T1000 (cell line): ENCODE results near the gene CHSY1.

ENCODE experiments used
- DNase-seq: peaks from one replicate; lab custom pipeline; 2025; ENCODE audit warnings: mixed read lengths; lab: John Stamatoyannopoulos, UW

Gene CHSY1

GRCh38 chr15:101171954-101172353 is 79.9 kb downstream of the CHSY1 start:
- no peak for DNase-seq

GRCh38 chr15:101170568-101171350 is 81.1 kb downstream of the CHSY1 start:
- DNase-seq: no peak

DNA sequence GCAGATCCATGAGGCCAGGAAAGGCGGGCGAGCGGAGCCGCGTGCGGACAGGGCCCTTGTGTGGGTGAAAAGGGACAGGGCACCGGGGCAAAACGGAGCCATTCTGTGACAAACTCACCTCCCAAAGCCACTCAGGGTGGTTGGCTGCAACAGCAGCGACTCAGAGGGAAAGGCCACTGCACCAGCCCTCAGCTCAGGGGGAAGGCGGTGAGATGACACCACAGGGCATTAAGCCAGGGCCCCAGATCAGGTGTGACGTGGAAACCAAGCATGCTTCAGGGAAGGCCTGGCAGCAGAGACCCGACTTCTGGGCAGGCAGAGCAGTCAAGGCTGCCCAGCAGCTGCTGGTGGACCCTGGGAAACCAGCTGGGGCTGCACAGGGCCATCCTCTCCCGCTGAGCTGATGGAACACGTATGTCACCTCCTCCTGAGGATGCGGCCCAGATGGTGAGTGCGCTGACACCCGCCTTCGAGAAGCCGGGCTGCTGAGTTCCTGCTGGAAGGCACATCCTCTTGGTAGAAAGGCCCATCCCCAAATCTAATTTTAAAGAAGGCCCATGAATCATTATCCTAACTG is 82.3 kb downstream of the CHSY1 start:
- peak; percentile 18 for DNase-seq

DNA sequence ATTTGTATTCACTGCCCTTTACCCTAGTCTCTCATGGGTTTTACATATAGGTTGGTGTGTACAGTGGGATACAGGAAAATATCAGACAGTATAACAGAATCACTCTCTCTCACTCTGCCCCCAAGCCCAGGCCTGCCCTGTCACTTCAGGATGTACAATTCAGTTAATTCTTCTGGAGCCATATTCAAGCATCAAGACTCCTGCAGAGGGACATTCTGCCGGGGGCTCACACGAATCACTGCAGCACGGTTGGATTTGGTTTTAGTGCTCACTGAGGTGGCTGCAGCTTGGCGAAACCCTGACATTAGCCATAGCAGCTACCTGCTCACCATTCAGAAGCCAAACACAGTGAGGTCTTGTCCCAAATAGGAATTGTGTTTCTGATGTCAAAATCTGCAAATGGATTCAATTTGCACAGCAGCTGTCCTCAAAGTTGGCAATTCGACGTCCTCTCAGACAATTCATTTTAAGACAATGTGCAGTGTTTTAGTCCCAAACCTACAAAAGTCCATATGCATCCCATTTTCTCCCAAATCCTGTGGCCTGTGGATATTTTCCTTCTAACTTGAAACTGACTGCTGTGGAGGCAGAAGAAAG is 82.9 kb downstream of the CHSY1 start:
- no peak for DNase-seq

DNA sequence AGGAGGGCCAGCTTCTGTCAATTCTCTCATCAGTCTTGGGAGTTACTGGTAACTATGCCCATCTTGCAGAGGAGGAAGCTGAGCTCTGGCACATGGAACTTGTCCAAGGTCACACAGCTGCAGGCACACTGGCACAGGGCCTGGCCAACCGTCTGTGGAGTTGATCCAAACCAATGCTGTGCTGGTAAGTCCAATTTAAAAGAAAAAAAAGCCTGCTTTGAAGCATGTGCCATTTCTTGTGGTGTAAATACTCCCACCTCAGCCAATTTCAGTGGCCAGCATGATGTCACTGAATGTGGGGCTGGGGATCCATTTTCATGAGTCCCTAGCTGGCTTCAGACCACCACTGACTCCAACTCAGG is 83.4 kb downstream of the CHSY1 start:
- no peak for DNase-seq

GRCh38 chr15:101167753-101168462 is 83.9 kb downstream of the CHSY1 start:
- DNase-seq: peak; percentile 72

GRCh38 chr15:101167411-101167752 is 84.5 kb downstream of the CHSY1 start:
- no peak for DNase-seq

- DNase-seq: no peak
Measured at GRCh38 chr15:101165905-101166471, 85.9 kb downstream of the CHSY1 start.

DNA sequence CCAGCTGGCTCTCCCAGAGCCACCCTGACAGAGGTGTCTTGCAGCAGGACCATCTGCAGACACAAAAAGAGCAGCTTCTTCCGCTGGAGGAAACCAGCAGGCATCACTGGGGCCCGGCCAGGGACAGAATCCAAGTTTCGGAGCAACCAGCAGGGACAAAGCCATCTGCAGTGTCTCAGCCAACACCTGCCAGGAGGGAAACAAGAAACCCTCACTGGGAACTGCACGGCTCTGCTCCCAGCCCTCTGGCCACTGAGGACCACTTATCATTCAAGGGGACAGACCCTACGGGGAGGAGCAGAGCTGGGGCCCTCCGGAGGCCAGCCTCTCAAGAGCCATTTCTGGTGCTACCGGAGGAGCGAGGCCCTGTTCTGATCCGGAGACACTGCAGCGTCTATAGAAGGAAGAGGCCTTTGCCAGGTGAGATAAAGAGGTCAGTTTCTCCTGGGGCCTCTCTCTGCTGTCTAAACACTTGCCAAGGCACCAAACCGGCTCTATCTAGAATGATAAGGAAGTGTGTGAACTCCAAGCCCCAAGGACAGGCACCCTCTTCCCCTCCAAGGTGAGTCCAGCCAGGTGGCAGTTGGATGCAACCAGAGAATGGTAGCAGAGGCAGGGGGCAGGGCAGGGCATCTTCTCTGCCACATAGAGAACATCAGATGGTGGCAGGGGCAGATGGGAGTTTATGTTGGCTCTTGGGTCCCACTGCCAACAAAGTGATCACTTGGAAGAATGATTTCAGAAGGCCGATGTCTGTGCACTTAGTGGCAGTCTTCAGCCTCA is 89.0 kb downstream of the CHSY1 start:
- DNase-seq: no peak

DNA sequence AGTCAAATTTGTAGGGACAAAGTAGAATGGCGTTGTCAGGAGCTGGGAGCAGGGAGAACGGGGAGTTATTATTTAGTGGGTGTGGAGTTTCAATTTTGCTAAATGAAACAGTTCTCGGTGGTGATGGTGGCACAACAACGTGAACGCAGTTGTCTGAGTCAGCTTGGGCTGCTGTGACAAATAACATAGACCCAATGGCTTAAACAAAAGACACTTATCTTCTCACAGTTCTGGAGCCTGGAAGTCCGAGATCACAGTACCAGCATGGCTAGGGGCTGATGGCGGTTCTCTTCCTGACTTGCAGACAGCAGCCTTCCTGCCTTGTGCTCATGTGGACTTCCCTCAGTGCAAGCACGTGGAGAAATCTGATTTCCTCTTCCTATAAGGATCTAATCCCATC is 90.2 kb downstream of the CHSY1 start:
- DNase-seq: no peak

GRCh38 chr15:101159936-101160815 is 91.7 kb downstream of the CHSY1 start:
- DNase-seq: no peak

DNA sequence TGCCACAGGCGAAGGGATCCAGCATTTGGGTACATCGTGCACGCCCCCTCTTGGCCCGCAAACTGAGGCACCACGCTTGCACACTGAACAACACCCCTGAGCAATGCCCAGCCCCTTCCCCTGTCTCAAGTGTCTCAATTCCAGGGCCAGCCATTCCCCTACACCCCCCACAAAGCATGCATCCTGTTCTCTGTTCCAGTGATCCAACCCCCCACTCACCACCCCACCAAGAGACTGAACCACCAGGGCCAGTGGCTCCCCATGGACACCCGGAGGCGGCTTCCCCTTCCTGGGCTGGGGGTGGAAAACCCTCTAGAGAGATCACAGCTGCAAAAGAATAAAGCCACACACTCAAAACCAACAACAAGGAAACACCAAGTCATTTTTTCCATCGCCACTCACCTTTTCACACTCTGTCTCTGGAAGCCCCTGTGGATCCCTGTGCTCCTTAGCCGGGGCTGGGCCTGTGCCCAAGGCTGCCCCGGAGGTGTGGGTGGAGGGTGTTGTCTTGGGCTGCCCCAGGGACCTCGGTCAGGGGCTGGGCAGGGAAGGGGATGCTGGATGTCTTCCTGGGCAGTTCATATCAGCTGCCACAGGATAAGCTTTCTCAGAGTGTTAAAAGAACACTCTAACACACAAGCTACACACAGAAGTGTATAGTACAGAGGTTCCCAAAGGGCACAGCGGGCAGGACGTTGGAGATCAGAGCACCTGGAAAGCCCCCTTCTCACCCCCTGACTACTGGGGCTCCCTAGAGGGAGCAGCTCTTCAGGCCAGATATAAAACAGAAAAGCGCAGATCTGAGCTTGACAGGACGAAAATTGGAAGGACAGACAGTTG is 92.5 kb downstream of the CHSY1 start:
- DNase-seq: no peak

- no peak for DNase-seq
Measured at GRCh38 chr15:101158166-101159095, 93.4 kb downstream of the CHSY1 start.

GRCh38 chr15:101157721-101158120 is 94.1 kb downstream of the CHSY1 start:
- DNase-seq: no peak

- peak; percentile 43 for DNase-seq
Measured at GRCh38 chr15:101156509-101157159, 95.2 kb downstream of the CHSY1 start.

- no peak for DNase-seq
Measured at GRCh38 chr15:101156061-101156460, 95.8 kb downstream of the CHSY1 start.

DNA sequence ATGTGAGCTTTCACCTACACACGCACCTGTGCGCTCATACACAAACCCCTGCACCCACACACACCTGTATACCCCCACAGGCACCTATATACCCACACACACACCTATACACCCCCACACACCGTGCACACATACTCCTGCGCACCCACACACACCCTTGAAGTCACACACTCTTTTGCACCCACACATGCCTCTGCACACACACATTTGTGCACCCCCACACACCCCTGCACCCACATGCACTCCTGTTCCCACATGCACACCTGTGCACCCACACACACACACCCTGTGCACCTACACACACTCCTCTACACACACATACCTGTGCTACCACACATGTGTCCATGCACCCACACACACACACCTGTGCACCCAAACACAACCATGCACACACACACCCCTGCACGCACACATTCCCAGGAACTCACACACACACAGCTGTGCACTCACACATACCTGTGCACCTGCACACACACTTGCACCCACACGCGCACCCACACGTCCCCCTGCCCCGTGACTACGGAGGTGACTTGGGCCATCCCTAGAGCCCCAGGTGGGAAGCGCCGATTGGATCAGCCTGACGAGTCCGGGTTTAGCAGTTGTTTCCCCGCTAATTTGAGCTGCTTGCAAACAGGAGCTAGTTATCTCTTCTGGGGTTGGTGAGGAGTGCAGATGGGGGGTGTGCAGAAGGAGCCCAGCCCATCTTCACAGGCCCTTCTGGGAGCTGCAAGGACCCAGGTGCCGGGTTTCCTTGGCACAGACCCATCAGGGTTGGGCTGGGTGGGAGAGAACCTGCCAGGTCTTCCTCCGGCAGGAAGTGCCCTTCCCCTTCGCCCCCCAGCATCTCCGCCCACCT is 97.8 kb downstream of the CHSY1 start:
- no peak for DNase-seq
